Osteocyte (in vitro differentiated cells): ENCODE data around the gene TOB2. TPM values are rescaled to one million over a fixed set of nuclear protein-coding genes. Genes with fewer than 3 reads are reported as not detected.

Experiments
- DNase-seq: peaks from one replicate; pipeline ENCODE4 v3.0.0; 2021; ENCODE audit warnings: mixed read lengths; ENCODE audit not compliant: unreplicated experiment; ENCODE audit errors: extremely low spot score
- H3K27ac Mint-ChIP-seq: one replicate; pipeline ENCODE4 v1.8.0; 2021; ENCODE audit warnings: mild to moderate bottlenecking, mixed read lengths; ENCODE audit not compliant: unreplicated experiment
- H3K27me3 Mint-ChIP-seq: one replicate; pipeline ENCODE4 v1.8.0; 2021; ENCODE audit warnings: mixed read lengths; ENCODE audit not compliant: unreplicated experiment
- H3K36me3 Mint-ChIP-seq: one replicate; pipeline ENCODE4 v1.8.0; 2021; ENCODE audit warnings: mixed read lengths; ENCODE audit not compliant: unreplicated experiment
- H3K4me1 Mint-ChIP-seq: one replicate; pipeline ENCODE4 v1.8.0; 2021; ENCODE audit warnings: mixed read lengths; ENCODE audit not compliant: unreplicated experiment
- H3K4me3 Mint-ChIP-seq: one replicate; pipeline ENCODE4 v1.8.0; 2021; ENCODE audit warnings: mild to moderate bottlenecking, moderate library complexity, mixed read lengths; ENCODE audit not compliant: unreplicated experiment
- H3K9me3 Mint-ChIP-seq: one replicate; pipeline ENCODE4 v1.8.0; 2021; ENCODE audit warnings: mixed read lengths; ENCODE audit not compliant: unreplicated experiment
- CTCF ChIP-seq: fragments of 200-600 bp; sonication (generic); IDR thresholded peaks from 2 replicates; pipeline ENCODE4 v1.5.0; 2021; ENCODE audit warnings: antibody characterized with exemption, mild to moderate bottlenecking, moderate library complexity
- total RNA-seq: library from RNA; stranded (reverse); gene quantifications from 2 replicates; pipeline ENCODE4 v1.2.1, GENCODE V29; 2021

Gene TOB2
- total RNA-seq, 1 donor from 2014 or later: 44.5 TPM

- H3K4me1 Mint-ChIP-seq: peaks cover 38% of the 10 kb centered on the region
- TF ChIP-seq CTCF: no peak
- no peaks in the 10 kb centered on the region for H3K9me3 Mint-ChIP-seq
- DNase-seq: no peak
- H3K27ac Mint-ChIP-seq: peak overlapping the region; percentile 59
- no peaks in the 10 kb centered on the region for H3K36me3 Mint-ChIP-seq
- H3K4me3 Mint-ChIP-seq: no peak overlapping the region
- H3K27me3 Mint-ChIP-seq: no peaks in the 10 kb centered on the region
Measured at GRCh38 chr22:41480397-41480735, 33.8 kb upstream of the TOB2 start.

- Mint-ChIP-seq H3K4me1 (peaks cover 38% of the 10 kb centered on the region), H3K27ac (peak overlapping the region; percentile 59), H3K4me3 (no peak overlapping the region), H3K27me3 (no peaks in the 10 kb centered on the region), H3K36me3 (no peaks in the 10 kb centered on the region), H3K9me3 (no peaks in the 10 kb centered on the region)
- no peak for DNase-seq
- no peak for TF ChIP-seq CTCF
Measured at GRCh38 chr22:41479671-41480396, 33.2 kb upstream of the TOB2 start.

GRCh38 chr22:41478891-41479521, 32.4 kb upstream of the TOB2 start:
- no peak for DNase-seq
- Mint-ChIP-seq H3K9me3 (no peaks in the 10 kb centered on the region), H3K36me3 (no peaks in the 10 kb centered on the region), H3K4me3 (no peak overlapping the region), H3K27me3 (no peaks in the 10 kb centered on the region), H3K27ac (peak overlapping the region; percentile 56), H3K4me1 (peaks cover 38% of the 10 kb centered on the region)
- TF ChIP-seq CTCF: no peak

GRCh38 chr22:41478473-41478872, 31.9 kb upstream of the TOB2 start:
- no peaks in the 10 kb centered on the region for H3K27me3 Mint-ChIP-seq
- no peak overlapping the region for H3K27ac Mint-ChIP-seq
- H3K36me3 Mint-ChIP-seq: no peaks in the 10 kb centered on the region
- no peak for TF ChIP-seq CTCF
- no peak overlapping the region for H3K4me3 Mint-ChIP-seq
- peaks cover 33% of the 10 kb centered on the region for H3K4me1 Mint-ChIP-seq
- no peaks in the 10 kb centered on the region for H3K9me3 Mint-ChIP-seq
- DNase-seq: no peak

- H3K27ac Mint-ChIP-seq: no peak overlapping the region
- H3K9me3 Mint-ChIP-seq: no peaks in the 10 kb centered on the region
- no peak overlapping the region for H3K4me3 Mint-ChIP-seq
- DNase-seq: no peak
- peaks cover 12% of the 10 kb centered on the region for H3K4me1 Mint-ChIP-seq
- H3K36me3 Mint-ChIP-seq: no peaks in the 10 kb centered on the region
- TF ChIP-seq CTCF: no peak
- H3K27me3 Mint-ChIP-seq: no peaks in the 10 kb centered on the region
Measured at GRCh38 chr22:41474872-41475451, 28.4 kb upstream of the TOB2 start.
